Vagina (tissue), 2 donors: ENCODE data around the gene KRT71.

Experiments used
- POLR2A ChIP-seq, 2 donors: fragments of 450-650 bp; IDR thresholded peaks; one replicate each; pipeline ENCODE4 v1.6.1; 2017; ENCODE audit warnings: antibody characterized with exemption in 2 of 2, mild to moderate bottlenecking in 2 of 2, moderate library complexity in 2 of 2
- POLR2AphosphoS5 ChIP-seq, 2 donors: sonication (generic); formaldehyde crosslinking; IDR thresholded peaks; one replicate each; pipeline ENCODE4 v1.9.0; 2017; ENCODE audit warnings: antibody characterized with exemption in 2 of 2, mild to moderate bottlenecking in 2 of 2, low read depth in 1 of 2; ENCODE audit not compliant: insufficient read depth in 1 of 2
- TF ChIP-seq, protein P1 (sequence below), 3 experiments: fragments of 450-650 bp in 2 of 3; fragments of 200-600 bp in 1 of 3; sonication (generic) in 1 of 3; IDR thresholded peaks; one replicate each; pipeline ENCODE4 v1.5.1; 2017 to 2019; ENCODE audit warnings: antibody characterized with exemption in 3 of 3, mild to moderate bottlenecking in 2 of 3, moderate library complexity in 2 of 3

- TF ChIP-seq, protein P1, sequence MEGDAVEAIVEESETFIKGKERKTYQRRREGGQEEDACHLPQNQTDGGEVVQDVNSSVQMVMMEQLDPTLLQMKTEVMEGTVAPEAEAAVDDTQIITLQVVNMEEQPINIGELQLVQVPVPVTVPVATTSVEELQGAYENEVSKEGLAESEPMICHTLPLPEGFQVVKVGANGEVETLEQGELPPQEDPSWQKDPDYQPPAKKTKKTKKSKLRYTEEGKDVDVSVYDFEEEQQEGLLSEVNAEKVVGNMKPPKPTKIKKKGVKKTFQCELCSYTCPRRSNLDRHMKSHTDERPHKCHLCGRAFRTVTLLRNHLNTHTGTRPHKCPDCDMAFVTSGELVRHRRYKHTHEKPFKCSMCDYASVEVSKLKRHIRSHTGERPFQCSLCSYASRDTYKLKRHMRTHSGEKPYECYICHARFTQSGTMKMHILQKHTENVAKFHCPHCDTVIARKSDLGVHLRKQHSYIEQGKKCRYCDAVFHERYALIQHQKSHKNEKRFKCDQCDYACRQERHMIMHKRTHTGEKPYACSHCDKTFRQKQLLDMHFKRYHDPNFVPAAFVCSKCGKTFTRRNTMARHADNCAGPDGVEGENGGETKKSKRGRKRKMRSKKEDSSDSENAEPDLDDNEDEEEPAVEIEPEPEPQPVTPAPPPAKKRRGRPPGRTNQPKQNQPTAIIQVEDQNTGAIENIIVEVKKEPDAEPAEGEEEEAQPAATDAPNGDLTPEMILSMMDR (IDR thresholded peaks at IDR 0.05) = no peak
- TF ChIP-seq POLR2A (IDR thresholded peaks at IDR 0.05) (no peak), POLR2AphosphoS5 (IDR thresholded peaks at IDR 0.05; ENCODE audit: insufficient read depth in 1 of 2, low read depth in 1 of 2) (no peak)
Observed at GRCh38 chr12:52552055-52552454, 890 bp downstream of the KRT71 start.
